ENCODE results near the gene EPB41L5.
"Not testable (repeated sequence)": the region's sequence is repeated elsewhere in the genome, so short reads cannot be mapped to it uniquely, and the experiment has no call there.

Gene EPB41L5

DNA sequence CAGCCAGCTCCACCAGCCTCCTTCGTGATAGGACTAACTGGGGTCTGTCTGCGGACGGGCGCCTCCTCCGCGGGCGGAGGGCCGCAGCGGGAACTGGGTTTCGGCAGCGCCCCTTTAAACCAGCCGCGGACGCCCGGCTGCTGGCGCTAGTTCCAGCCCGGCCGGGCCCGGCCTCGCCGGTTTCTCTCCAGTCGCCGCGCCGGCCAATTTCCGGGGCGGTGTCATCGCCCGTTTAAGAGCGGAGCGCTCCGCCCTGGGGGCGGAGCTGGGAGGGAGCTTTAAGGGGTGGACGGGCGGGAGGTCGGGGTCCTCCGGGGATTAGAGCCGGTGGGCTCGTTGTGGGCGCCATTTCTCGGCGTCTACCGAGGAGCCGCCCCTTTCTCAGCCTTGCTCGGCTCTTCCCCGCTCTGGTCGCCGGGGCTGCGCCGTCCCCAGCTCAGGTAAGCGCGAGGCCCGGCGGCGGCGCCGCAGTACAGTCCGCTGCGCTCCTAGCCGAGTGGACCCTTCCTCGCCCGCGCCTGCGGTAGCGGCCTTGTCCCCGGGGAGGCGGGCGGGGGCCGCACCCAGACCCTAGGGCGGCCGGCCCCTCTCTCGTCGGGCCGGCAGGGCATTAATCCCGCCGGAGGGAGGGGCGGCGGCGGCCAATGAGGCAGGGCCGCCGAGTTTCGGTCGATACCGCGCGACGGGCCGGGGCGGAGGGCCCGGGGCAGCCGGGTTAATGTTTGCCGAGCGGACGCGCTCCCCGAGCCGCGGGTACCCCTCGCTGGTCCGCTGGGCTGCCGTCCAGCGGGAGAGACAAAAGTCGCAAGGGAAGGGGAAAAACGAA, at the start of gene EPB41L5:
Gene EPB41L5 (plus strand): TSS at position 307 of the 826 bp plus-strand sequence. CDS start 6,008 bp downstream, outside the sequence.
- TF ChIP-seq, protein P1, sequence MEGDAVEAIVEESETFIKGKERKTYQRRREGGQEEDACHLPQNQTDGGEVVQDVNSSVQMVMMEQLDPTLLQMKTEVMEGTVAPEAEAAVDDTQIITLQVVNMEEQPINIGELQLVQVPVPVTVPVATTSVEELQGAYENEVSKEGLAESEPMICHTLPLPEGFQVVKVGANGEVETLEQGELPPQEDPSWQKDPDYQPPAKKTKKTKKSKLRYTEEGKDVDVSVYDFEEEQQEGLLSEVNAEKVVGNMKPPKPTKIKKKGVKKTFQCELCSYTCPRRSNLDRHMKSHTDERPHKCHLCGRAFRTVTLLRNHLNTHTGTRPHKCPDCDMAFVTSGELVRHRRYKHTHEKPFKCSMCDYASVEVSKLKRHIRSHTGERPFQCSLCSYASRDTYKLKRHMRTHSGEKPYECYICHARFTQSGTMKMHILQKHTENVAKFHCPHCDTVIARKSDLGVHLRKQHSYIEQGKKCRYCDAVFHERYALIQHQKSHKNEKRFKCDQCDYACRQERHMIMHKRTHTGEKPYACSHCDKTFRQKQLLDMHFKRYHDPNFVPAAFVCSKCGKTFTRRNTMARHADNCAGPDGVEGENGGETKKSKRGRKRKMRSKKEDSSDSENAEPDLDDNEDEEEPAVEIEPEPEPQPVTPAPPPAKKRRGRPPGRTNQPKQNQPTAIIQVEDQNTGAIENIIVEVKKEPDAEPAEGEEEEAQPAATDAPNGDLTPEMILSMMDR (IDR thresholded peaks at IDR 0.05; ENCODE audit: low read depth, low read length, missing control alignments), result no peak
- peak within 1 kb of the TSS; percentile 58 for H3K4me3 ChIP-seq (replicated peaks; ENCODE audit: low read depth, low read length)
- DNase-seq (ENCODE audit: extremely low read depth, low read depth), result peak; percentile 26

DNA sequence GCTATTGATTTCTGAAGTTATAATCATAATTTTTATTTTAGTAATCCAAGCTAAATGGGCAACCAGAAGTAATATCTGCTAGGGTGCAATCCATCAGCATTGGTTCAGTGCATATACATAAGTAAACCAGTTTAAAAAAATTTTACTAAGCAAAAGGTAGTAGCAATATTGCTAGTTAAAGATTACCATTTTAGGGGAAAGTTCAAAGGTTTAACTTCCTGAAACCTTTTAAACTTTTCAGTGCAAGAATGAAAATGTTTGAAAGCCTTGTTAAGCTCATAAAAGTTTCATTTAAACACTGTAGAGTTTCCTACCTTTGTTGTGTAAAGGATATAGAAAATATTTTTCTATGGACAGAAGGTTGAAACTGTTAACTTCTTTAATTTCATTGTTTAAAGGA, 31.0 kb upstream of the EPB41L5 start:
- TF ChIP-seq, protein P1 (IDR thresholded peaks at IDR 0.05; ENCODE audit: low read depth, low read length, missing control alignments), result no peak
- no peak overlapping the region for H3K4me3 ChIP-seq (replicated peaks; ENCODE audit: low read depth, low read length)
- no peak for DNase-seq (ENCODE audit: extremely low read depth, low read depth)

DNA sequence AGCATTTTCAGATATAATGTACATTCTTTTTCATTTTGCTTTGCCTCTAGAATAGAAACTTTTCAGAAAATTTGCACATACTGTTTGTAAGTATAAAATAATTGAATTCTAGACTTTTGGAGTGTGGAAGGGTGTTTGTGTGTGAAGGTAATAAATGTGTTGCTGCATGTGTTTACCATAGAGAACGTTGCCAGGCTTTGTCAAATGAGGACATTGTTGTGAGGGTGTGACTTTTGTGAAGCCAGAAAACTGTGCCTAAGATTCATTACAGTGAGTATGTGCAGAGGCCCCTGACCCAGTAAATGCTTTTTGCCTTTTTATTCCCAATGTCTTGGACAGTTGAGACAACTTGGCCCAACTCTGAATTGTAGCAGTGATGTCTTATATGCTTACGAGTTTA, 30.4 kb upstream of the EPB41L5 start:
- no peak overlapping the region for H3K4me3 ChIP-seq (replicated peaks; ENCODE audit: low read depth, low read length)
- TF ChIP-seq, protein P1 (IDR thresholded peaks at IDR 0.05; ENCODE audit: low read depth, low read length, missing control alignments), result no peak
- no peak for DNase-seq (ENCODE audit: extremely low read depth, low read depth)

DNA sequence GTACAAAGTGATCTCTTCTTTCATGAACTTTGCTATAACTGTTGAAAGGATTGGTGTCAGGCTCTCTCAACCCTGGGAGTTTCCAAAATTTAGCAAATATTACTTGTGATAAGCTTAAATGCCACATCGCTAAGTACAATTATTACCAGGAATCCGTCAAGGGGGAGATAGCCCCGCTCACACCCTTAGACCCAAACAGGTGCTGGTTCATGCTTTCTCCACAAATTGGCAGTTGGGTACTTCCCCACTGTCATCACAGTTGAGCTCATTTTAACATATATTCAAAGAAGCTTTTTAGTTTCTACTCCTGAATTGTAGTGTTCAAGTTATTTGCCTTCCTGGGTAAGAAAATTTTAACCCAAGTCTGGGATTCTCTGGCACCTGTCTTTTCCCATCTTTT, 29.8 kb upstream of the EPB41L5 start:
- TF ChIP-seq, protein P1 (IDR thresholded peaks at IDR 0.05; ENCODE audit: low read depth, low read length, missing control alignments), result no peak
- DNase-seq (ENCODE audit: extremely low read depth, low read depth), result no peak
- no peak overlapping the region for H3K4me3 ChIP-seq (replicated peaks; ENCODE audit: low read depth, low read length)

DNA sequence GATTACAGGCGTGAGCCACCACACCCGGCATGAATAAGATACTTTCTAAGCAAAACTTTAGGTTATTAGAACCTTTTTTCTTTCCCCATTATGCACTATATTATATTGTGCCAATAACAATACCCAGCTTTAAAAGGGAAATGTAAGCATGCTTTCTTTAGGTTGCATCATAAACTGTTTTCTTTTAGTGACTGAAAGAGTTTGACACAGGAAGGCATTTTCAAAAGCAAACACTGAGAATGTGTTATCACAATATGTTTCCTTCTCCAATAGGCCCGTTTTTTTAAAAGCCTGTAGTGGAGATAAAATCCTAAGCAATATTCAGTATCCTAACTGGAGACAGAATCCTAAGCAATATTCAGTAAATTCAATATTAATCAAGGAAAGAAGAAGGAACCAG, 16.7 kb upstream of the EPB41L5 start:
- TF ChIP-seq, protein P1 (IDR thresholded peaks at IDR 0.05; ENCODE audit: low read depth, low read length, missing control alignments), result no peak
- no peak overlapping the region for H3K4me3 ChIP-seq (replicated peaks; ENCODE audit: low read depth, low read length)
- DNase-seq (ENCODE audit: extremely low read depth, low read depth), result no peak

DNA sequence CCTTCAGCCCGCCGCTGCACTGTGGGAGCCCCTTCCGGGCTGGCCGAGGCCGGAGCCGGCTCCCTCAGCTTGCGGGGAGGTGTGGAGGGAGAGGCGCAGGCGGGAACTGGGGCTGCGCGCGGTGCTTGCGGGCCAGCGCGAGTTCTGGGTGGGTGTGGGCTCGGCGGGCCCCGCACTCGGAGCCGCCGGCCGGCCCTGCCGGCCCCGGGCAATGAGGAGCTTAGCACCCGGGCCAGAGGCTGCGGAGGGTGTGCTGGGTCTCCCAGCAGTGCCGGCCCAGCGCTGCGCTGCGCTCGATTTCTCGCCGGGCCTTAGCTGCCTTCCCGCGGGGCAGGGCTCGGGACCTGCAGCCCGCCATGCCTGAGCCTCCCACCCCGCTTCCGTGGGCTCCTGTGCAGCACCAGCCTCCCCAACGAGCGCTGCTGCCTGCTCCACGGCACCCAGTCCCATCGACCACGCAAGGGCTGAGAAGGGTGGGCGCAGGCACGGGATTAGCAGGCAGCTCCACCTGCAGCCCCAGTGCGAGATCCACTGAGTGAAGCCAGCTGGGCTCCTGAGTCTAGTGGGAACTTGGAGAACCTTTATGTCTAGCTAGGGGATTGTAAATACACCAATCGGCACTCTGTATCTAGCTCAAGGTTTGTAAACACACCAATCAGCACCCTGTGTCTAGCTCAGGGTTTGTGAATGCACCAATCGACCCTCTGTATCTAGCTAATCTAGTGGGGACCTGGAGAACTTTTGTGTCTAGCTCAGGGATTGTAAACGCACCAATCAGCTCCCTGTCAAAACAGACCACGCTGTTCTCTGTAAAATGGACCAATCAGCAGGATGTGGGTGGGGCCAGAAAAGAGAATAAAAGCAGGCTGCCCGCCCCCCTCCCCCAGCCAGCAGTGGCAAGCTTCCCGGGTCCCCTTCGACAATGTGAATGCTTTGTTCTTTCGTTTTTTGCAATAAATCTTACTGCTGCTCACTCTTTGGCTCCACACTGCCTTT, 15.7 kb upstream of the EPB41L5 start:
- H3K4me3 ChIP-seq (replicated peaks; ENCODE audit: low read depth, low read length); DNase-seq (ENCODE audit: extremely low read depth, low read depth): not testable (repeated sequence)

DNA sequence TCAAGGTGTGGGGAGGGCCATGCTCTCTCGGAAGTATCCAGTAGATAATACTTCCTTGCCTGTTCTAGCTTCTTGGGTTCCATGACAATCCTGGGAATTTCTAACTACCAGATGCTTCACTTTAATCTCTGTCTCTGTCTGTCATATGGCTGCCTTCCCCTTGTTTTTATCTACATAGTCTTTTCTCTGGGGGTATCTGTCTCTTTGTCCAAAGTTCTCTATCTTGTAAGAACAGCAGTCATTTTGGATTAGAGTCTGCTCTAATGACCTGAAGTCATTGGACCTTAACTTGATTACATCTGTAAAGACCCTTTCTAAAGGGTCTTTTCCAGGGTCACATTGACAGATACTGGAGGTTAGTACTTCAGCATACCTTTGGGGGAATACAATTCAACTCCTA, 11.4 kb upstream of the EPB41L5 start:
- no peak for DNase-seq (ENCODE audit: extremely low read depth, low read depth)
- TF ChIP-seq, protein P1 (IDR thresholded peaks at IDR 0.05; ENCODE audit: low read depth, low read length, missing control alignments), result no peak
- no peak overlapping the region for H3K4me3 ChIP-seq (replicated peaks; ENCODE audit: low read depth, low read length)
